Breast epithelium (tissue), 3 donors: ENCODE data around the gene UBAC2.

Source experiments
- POLR2A ChIP-seq: fragments of 450-650 bp; IDR thresholded peaks from one replicate; pipeline ENCODE4 v1.6.1; 2016; ENCODE audit warnings: antibody characterized with exemption, mild to moderate bottlenecking, moderate library complexity
- TF ChIP-seq, protein P1 (sequence below), 3 donors: fragments of 450-650 bp; IDR thresholded peaks; one replicate each; pipeline ENCODE4 v1.5.1; 2016 to 2017; ENCODE audit warnings: antibody characterized with exemption in 3 of 3, mild to moderate bottlenecking in 3 of 3, moderate library complexity in 3 of 3

DNA sequence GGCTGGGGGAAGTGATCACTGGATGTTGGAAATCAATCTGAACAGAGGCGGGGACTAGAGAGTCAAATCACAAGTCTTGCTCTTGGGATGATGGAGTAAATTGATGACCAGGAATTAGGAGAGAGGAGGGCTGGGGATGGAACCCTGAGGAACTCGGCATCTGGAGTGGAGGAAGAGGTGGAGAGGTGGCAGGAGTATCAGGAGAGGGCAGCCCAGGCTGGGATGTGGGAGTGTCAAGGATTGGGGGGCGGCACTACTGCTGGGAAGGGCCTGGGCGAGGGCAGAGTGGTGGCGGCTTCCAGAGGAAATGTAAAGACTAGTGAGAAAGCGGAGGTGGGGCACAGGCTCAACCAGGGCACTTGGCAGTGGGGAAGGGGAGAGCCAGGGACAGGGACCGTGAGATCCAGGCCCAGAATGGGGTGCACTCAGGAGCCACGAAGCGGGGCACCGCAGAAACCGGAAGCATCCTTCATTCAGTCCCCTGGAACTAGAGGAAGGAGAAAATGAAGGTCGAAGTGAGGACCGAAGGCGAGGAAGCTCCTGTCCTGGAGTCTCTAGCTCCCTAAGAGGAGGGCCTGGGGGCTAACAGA, 187.8 kb downstream of the UBAC2 start:
- no peak for TF ChIP-seq POLR2A
- TF ChIP-seq, protein P1, sequence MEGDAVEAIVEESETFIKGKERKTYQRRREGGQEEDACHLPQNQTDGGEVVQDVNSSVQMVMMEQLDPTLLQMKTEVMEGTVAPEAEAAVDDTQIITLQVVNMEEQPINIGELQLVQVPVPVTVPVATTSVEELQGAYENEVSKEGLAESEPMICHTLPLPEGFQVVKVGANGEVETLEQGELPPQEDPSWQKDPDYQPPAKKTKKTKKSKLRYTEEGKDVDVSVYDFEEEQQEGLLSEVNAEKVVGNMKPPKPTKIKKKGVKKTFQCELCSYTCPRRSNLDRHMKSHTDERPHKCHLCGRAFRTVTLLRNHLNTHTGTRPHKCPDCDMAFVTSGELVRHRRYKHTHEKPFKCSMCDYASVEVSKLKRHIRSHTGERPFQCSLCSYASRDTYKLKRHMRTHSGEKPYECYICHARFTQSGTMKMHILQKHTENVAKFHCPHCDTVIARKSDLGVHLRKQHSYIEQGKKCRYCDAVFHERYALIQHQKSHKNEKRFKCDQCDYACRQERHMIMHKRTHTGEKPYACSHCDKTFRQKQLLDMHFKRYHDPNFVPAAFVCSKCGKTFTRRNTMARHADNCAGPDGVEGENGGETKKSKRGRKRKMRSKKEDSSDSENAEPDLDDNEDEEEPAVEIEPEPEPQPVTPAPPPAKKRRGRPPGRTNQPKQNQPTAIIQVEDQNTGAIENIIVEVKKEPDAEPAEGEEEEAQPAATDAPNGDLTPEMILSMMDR (IDR thresholded peaks at IDR 0.05) = no peak
